Activated CD8-positive, alpha-beta memory T cell treated with anti-CD3 and anti-CD28 coated beads, Interleukin-2, amount 50 U/mL, for 1 hour (primary cell): Measurements from ENCODE around the gene CTSO.
"Not testable (repeated sequence)": the region's sequence is repeated elsewhere in the genome, so short reads cannot be mapped to it uniquely, and the experiment has no call there.

Source experiments
- DNase-seq: peaks from one replicate; pipeline ENCODE4 v3.0.0-alpha.2; 2020; ENCODE audit errors: extremely low read depth

The CTSO gene

DNA sequence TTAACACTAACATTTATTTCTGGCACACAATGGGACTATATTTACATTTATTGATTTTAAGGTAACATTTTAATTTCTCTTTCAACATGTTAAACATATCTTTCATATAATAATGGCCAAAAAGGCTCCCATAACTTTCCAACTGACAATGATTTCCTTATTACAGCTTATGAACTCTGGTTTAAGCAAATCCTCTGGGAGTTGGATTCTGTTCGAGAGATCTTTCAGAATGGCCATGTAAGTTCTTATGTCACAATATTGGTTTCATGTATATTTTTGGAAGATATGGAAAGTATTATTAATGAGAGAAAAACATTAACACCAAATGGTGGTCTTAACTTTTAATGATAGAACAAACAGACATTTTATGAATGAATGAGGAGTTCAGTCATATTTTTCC, 46.1 kb downstream of the CTSO start:
- DNase-seq: no peak

DNA sequence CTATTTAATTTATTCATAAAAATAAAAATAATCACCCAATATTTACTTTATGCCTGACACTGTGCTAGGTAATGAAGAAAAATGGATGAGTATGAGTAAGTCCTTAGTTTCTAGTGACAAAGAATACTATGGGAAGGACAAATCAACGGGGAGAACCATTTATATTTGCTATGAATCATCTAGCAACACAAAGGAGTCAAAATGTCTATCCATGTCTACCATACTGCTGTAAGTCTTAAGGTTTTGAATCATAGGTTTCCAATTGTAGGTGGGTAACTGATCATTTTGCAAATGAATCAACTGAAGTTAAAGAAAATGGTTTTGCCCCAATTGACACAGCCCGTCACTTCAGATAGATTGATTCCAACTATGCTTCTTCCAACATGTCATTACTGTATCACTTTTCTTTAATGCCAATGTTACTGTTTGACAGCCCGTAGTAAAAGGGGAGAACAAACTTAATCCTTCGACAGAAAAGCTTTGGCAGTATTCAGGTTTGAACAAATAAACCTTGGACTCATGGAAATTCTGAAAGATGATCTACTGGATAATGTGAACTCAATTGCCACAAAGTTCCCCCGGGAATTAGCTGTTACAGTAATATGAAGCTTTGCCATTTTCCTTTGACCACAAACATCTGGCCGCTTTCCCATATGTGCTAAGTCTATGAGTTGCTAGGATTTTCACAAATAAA, 47.0 kb downstream of the CTSO start:
- DNase-seq: no peak

DNA sequence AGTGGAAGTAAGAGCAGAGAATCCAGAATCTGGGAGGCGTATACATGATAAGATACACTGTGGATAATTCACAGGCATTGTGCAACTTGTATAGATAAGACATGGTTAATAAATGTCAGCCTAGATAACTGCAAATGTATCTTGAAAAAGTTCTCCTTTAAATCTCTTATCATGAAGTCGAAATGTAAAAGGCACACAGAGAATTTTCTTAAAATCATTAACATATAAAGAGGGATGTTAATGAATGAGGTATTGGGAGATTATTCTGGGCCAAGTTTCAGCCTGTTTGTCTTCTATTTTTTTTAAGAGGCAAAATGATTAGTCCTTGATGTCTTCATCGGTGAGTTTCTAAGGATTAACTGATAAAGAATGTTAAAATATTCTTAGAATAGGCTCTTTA, 49.3 kb downstream of the CTSO start:
- no peak for DNase-seq

DNA sequence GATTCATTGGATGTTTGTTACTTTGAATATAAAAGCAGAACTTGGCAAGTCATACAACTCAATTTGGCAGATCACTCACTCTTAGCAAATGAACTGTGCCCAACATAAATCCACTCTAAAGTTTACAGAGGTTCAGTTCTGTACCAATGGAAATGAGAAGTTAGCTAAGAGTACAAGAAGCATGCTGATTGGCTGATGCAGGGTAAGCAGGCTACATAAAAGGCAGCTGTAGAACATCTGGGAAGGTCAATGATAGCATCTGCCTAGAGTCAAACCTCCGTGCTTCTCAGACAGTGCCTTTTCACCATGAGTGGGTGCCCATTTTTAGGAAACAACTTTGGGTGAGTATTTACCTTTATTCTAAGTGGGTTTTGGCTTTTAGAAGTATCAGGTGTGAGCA, 50.2 kb downstream of the CTSO start, which contains the start of gene TDO2:
Gene TDO2 (plus strand): TSS at position 244 of the 400 bp plus-strand sequence. CDS start 63 bp downstream, at position 307.
- DNase-seq: no peak

DNA sequence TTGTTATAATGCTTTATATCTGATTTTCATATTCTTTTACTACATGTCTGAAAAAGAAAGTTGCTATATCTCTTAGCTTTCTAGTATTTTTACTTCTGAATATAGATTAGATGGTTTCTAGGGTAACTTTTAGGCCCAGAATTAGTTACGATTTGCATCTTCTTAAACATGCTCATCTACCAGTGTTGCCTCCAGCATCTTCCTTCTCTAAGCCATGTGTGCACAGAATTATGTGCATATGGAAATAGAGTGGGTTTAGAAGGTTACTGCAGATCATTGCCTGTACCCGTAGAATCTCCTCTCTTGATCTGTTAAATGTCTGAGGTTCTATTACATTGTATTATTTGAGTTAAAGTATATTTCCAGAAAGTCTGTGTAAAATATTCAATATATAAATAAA, 52.7 kb downstream of the CTSO start:
- DNase-seq: no peak

DNA sequence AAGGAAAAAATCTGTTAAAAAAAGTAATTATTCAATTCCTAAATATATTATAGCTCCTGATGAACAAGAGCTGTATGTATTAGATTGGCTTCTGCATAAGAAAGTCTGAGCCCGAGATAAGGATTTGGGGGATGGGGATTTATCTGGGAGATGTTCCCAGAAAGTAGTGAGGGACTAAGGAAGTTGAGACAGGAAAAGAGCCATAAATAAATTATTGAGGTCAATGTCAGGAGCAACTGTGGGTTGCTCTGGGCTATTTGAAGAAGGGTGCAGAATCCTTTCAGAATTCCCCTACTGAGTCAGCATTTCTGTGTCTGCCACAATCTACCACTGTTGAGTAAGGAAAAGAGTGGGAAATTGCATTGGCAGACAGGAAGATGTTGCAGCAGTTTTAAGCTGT, 53.3 kb downstream of the CTSO start:
- no peak for DNase-seq

DNA sequence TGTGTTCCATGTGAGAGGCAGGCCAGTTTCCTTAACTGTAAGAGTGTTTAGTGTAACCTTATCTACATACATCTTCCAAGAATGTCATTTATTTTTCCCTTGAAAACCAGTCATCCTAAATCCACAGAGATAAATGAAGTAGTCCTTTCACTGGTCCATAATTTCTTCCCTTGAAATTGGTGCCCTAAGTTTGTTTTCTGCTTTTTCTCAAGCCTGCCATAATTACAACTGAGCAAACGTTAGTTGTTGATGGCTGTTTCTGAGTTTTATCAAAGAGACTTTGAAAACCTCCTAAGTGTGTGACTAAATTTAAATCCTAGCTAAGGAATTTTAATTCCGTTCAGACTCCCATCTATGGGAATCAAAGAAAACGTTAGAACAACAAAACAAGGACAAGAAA, 53.8 kb downstream of the CTSO start:
- no peak for DNase-seq

DNA sequence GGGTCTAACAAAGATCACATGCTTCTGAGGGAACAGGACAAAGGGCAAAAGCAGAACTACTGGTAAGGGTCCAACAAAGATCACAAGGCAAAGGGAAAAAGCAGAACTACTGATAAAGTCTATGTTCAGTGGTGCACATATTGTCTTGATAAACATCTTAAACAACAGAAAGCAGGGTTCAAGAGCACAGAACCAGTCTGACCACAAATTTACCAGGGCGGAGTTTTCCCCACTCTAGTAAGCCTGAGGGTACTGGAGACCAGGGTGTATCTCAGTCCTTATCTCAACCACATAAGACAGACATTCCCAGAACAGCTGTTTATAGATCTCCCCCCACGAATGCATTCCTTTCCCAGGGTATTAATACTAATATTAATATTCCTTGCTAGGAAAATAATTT, 55.3 kb downstream of the CTSO start:
- DNase-seq: not testable (repeated sequence)

DNA sequence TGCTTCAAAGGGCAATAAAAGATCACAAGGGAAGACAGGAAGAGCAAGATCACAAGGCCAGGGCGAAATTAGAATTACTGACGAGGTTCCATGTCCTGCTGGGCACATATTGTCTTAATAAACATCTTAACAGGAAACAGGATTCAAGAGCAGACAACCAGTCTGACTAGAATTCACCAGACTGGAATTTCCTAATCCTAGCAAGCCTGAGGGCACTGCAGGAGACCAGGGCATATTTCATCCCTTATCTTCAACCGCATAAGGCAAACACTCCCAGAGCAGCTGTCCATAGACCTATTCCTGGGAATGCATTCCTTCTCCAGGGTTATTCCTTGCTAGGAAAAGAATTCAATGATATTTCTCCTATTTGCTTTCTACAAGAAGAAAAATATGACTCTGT, 62.6 kb downstream of the CTSO start:
- no peak for DNase-seq

DNA sequence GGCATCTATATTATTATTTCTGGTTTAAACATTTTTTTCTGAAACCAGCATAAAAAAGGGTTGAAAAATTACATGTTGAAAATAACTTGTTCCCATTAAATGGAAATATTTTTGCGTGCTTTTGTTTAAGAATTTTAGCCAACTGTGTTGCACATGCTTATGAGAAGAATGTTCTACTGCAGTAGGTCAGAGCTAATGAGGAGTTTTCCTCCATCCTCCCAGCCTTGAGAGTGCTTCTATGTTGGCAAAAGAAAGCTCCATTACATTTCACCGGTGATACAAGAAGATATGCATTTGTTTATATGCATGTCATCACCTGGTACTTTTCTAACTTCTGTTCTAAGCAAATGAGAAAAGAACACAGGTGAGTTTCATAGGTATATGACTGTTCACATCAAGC, 63.7 kb downstream of the CTSO start:
- no peak for DNase-seq

DNA sequence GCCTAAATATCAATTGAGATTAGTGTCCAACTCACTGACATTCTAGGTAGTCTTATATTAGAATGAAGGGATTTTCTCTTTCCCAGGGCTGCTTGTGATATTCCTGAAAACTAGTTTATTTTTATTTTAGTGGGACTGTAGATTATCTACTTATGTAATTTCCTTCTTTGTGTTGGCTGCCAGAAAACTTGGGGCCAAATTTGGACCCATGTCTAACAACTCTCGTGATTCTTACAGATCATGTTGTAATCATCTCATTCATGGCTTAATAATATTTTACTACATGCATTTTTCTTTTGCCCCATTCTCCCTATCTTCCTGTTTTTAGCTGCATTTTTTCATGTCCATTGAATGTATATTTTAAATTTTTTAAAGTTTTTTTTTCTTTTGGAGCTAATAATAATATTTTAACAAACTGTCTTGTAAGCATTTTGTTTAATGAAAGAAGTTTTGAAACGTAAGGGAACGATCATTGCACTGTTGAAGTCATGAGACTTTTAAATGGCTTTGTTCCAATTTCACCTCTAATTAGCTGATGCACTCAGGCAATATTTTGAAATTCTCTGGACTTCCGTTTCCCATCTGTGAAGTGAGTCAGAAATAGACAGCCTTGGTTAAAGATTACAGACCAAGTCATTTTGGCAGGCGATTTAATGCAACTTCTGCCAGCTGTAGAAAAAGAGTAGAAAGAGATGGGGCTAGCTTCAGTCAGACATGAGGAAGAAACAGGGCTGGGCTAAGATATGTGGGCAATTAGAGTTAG, 64.5 kb downstream of the CTSO start:
- no peak for DNase-seq

DNA sequence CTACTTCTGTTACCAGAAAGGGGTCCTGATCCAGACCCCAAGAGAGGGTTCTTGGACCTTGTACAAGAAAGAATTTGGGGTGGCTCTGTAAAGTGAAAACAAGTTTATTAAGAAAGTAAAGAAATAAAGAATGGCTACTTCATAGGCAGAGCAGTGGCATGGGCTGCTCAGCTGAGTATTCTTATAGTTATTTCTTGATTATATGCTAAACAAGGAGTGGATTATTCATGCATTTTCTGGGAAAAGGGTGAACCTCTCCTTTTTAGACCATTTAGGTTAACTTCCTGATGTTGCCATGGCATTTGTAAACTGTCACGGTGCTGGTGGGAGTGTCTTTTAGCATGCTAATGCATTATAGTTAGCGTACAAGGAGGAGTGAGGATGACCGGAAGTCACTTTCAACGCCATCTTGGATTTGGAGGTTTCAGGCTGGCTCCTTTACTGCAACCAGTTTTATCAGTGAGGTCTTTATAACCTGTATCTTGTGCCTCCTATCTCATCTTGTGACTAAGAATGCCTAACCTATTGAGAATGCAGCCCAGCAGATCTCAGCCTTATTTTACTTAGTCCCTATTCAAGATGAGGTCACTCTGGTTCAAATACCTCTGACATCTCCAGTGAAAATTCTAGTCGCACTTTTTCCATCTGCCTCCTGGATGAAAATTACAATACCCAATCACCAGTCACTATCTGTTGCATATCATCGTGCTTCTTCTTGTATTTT, 65.7 kb downstream of the CTSO start:
- no peak for DNase-seq

DNA sequence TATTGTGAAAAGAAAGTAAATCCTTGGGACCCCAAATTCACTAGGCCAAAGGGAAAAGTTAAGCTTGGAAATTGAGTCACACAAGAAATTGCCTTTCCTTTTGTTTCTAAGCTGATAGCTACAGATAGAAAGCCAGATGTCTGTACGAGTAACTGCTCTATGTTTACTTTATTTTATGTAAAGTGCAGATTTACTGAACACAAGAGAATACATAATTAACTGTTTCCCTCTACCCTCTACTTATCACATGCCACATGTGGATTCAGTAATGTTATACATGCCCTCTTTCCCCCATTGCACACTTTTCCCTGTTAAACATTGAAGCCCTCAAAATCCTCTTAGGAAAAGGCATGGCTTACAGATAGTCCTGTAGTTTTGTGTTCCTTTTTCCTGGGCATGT, 66.6 kb downstream of the CTSO start:
- DNase-seq: no peak

DNA sequence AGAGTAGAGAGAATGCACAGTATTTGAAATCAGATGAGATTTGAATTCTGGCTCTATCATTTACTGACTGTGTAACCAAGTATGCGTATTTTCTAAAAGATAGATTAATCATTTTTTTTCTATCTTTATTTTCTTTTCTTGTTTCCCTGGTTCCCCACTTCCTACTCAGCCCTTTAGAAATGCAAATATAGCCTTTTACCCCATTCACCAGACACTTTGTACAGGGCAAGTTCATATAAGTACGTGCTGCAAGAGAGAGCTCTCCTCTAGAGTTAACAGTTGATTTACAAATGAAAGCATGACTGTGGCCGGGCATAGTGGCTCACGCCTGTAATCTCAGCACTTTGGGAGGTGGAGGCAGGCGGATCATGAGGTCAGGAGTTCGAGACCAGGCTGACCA, 68.0 kb downstream of the CTSO start:
- no peak for DNase-seq

DNA sequence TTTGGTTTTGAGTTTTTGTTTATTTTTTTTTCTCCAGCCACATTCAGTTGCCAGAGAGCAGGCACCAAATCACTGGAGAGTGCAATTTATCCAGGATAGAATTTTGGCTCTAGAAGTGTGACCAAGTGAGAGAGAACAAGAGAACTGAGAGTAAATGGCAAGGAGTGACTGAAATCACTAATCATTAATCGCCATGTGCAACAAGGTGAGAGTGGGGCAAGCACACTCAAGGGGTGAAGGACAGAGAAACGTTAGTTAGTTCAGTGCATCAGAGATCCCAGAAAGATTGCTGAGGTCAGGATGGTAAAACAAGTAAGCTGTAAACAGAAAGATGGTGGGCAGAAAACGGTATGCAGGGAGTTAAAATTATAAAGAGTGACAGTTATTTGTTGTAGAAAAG, 69.8 kb downstream of the CTSO start:
- DNase-seq: no peak

DNA sequence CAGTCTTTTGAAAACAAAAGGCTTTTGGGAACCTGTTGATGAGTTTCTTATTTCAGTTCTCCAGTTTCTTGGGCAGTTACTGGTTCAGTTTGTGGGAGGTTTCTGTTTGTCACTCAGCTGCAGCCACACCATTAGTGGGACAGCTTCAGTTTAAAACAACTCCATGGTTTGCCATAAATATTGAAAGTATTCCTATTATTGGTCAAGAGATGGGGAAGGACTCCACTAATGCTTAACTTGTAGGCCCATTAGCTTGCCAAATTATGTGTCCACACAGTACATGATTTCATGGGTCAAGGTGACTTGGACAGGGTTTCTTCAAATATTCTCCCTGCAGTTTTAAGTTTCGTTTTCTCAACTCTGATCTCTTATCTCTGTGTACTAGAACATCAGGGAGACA, 72.1 kb downstream of the CTSO start:
- DNase-seq: no peak

DNA sequence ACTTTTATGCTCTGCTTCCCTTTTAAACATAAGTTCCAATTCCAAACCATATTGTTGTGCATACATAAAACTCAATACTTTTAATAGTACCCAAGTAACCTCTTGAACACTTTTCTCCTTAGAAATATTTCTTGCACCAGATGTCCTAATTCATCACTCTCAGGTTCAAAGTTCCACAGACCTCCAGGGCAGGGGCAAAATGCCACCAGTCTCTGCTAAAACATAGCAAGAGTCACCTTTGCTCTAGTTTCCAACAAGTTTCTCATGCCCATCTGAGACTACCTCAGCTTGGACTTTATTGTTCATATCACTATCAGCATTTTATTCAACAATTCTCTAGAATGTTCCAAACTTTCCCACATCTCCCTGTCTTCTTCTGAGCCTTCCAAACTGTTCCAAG, 73.9 kb downstream of the CTSO start:
- no peak for DNase-seq

DNA sequence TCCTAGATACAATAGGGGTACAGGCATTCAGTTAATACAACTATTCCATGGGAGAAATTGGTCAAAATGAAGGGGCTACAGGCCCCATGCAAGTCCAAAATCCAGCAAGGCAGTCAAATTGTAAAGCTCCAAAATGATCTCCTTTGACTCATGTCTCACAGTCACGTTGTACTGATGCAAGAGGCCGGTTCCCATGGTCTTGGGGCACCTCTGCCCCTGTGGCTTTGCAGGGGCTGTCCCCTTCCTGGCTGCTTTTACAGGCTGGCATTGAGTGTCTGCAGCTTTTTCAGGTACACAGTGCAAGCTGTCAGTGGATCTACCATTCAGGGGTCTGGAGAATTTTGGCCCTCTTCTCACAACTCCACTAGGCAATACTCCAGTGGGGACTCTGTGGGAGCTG, 75.1 kb downstream of the CTSO start:
- no peak for DNase-seq

DNA sequence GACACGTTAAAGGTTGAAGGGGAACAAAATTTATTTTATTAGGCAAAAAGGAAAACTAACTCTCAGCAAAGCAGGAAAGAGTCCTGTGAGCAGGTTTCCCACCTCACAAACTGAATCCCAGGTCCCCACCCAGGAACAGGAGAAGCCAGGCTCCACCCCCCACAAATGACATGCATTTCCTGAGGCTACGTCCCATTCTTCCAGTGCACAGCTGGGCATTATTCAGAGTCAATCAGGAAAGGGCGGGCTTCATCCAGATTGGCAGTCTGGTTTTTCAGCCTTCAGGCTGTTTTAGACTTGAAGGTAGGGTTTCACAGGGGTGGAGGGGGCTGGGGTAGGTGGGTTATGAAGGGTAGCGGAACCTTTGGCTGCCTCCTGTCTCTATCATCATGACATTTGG, 75.7 kb downstream of the CTSO start:
- DNase-seq: no peak

DNA sequence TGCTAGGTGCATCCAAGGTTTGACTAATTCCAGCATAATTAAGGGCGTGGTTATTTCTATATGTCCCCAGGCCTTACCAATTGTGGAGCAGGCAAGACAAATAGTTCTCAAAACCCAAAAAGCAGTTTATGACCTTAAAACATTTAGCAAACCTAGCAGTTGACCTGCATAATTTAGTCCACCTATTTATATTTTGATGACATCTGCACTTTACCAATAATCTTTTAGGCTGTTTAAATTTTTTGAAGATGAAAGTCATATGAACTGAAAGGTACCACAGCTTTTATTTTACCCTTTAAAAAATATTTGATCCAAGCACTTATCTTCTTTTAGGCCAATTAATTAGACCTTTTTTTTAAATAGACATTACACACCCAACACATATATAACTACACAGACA, 77.8 kb downstream of the CTSO start:
- no peak for DNase-seq
